BLaER1 treated with 17β-estradiol and CSF1 and Interleukin-3, amounts not matched to agents 10 nM and 100 nM (cell line): ENCODE data around the gene RBFOX2.

Source experiments
- H3K27ac ChIP-seq, 11 experiments: shearing (Covaris generic); formaldehyde crosslinking; 2 replicates each; pipeline ENCODE4 v1.8.1; 2022
- H3K27me3 ChIP-seq, 11 experiments: shearing (Covaris generic); formaldehyde crosslinking; 2 replicates each; pipeline ENCODE4 v1.8.1; 2022
- H3K36me3 ChIP-seq, 11 experiments: shearing (Covaris generic); formaldehyde crosslinking; 2 replicates each; pipeline ENCODE4 v1.8.1; 2022
- H3K4me1 ChIP-seq, 10 experiments: shearing (Covaris generic); formaldehyde crosslinking; 2 replicates each; pipeline ENCODE4 v1.8.1; 2022
- H3K4me2 ChIP-seq, 11 experiments: shearing (Covaris generic); formaldehyde crosslinking; 2 replicates each; pipeline ENCODE4 v1.8.1; 2022
- H3K4me3 ChIP-seq, 10 experiments: shearing (Covaris generic); formaldehyde crosslinking; 2 replicates each; pipeline ENCODE4 v1.8.1; 2022
- H3K9ac ChIP-seq, 11 experiments: shearing (Covaris generic); formaldehyde crosslinking; 2 replicates each; pipeline ENCODE4 v1.8.1; 2022
- H3K9me3 ChIP-seq, 11 experiments: shearing (Covaris generic); formaldehyde crosslinking; replicated peaks in 1 of 11; 2 replicates each; pipeline ENCODE4 v1.8.1; 2022
- H4K20me1 ChIP-seq, 11 experiments: shearing (Covaris generic); formaldehyde crosslinking; 2 replicates each; pipeline ENCODE4 v1.8.1; 2022
- Cebpa-rat ChIP-seq, 11 experiments: shearing (Covaris generic); IDR thresholded peaks; 2 replicates each; pipeline ENCODE4 v1.8.1; 2022

Gene RBFOX2

DNA sequence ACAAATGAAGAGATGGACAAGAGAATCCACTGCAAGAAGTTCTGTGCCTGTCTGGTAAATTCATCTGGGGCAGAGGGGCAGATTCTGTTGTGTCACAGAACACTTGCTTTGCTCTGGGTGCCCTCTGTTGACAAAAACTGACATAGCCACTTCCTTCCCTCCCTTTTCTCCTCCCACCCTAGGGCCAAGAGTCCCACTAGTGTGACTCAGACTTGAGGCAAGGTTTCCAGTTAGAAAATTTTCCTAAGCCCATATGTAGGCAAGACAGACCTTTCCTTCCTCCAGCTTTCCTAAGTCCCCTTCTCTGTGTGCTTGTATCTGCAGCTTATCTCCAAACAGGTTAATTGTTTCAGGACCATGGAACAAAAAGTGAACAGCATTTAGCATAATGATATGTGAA is 106.8 kb downstream of the RBFOX2 start:
- Histone ChIP-seq H3K9ac (no peak overlapping the region), H3K36me3 (no peaks in the 10 kb centered on the region), H3K27ac (no peak overlapping the region), H3K9me3 (no peaks in the 10 kb centered on the region), H3K4me3 (no peak overlapping the region), H3K27me3 (no peaks in the 10 kb centered on the region), H3K4me2 (peak overlapping the region in 3 of 11 experiments; percentile 5 to 41 (median 15); a peak in 3 of 22 replicates), H3K4me1 (peaks cover 0 to 16% (median 9%) of the 10 kb centered on the region in 10 experiments; a peak in 12 of 20 replicates), H4K20me1 (no peaks in the 10 kb centered on the region)
- no peak for TF ChIP-seq Cebpa-rat (IDR thresholded peaks at IDR 0.05)

DNA sequence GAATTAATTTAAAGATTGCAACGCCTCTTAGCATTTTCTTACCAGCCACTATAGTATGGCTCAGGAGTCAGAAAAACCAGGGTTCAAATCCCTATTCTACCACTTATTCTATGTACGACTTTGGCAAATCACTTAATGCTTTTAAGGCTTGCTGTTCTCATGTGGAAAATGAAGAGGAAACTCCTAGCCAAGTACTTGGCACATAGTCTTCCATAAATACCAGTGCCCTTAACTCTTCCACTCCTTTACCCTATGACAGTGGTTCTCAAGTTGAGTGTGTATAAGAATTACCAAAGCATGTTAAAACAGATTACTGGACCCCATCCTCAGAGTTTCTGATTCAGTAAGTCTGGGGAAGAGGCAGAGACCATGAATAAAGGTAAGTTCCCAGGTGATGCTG is 107.6 kb downstream of the RBFOX2 start:
- H3K36me3 ChIP-seq: no peaks in the 10 kb centered on the region
- no peaks in the 10 kb centered on the region for H3K9me3 ChIP-seq
- no peak overlapping the region for H3K4me2 ChIP-seq
- no peak for TF ChIP-seq Cebpa-rat (IDR thresholded peaks at IDR 0.05)
- H3K27me3 ChIP-seq: no peaks in the 10 kb centered on the region
- H3K4me3 ChIP-seq: no peak overlapping the region
- H4K20me1 ChIP-seq: no peaks in the 10 kb centered on the region
- H3K4me1 ChIP-seq: peaks cover 0 to 17% (median 10%) of the 10 kb centered on the region in 10 experiments; a peak in 17 of 20 replicates
- no peak overlapping the region for H3K27ac ChIP-seq
- 0 out of 22 replicates have a peak overlapping the region, but pooled peaks of 1 of the 11 experiments have one; percentile 16 for H3K9ac ChIP-seq

DNA sequence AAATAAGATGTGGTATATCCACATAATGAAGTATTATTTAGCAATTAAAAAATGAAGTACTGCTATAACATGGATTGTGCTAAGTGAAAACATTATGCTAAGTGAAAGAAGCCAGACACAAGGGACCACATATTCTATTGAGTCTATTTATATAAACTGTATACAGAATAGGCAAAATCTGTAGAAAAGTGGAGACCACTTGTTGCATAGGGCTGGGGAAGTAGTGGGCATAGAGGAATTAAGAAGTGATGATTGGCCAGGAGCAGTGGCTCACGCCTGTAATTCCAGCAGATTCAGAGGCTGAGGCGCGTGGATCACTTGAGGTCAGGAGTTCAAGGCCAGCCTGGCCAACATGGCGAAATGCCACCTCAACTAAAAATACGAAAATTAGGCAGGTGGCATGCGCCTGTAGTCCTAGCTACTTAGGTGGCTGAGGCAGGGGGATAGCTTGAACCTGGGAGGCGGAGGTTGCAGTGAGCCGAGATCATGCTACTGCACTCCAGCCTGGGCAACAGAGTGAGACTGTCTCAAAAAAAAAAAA is 109.6 kb downstream of the RBFOX2 start:
- H3K4me3 ChIP-seq: no peak overlapping the region
- no peaks in the 10 kb centered on the region for H4K20me1 ChIP-seq
- H3K36me3 ChIP-seq: no peaks in the 10 kb centered on the region
- no peak overlapping the region for H3K9ac ChIP-seq
- H3K4me2 ChIP-seq: no peak overlapping the region
- no peaks in the 10 kb centered on the region for H3K27me3 ChIP-seq
- peaks cover 19 to 34% (median 29%) of the 10 kb centered on the region in 10 experiments for H3K4me1 ChIP-seq
- H3K9me3 ChIP-seq: no peaks in the 10 kb centered on the region
- TF ChIP-seq Cebpa-rat (IDR thresholded peaks at IDR 0.05): no peak
- no peak overlapping the region for H3K27ac ChIP-seq

DNA sequence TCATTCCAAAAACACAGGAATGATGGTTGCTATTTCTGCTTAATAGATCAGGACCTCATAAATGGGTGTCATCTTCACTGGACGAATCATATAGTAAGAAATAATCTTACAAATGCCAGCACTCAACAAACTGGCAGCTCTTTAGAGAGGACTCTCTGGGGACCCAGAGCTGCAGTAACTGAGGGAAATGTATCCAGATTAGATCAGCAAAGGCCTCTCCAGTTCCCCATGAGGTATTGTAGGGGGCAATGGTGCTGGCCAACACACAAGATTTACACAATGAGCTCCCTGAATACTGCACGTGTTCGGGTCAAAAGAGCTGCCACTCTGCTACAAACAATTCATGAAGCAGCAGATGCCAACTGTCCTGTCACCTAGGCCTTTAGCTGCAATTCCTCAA is 110.2 kb downstream of the RBFOX2 start:
- Histone ChIP-seq H3K4me1 (peaks cover 22 to 38% (median 33%) of the 10 kb centered on the region in 10 experiments), H3K27me3 (no peaks in the 10 kb centered on the region), H4K20me1 (no peaks in the 10 kb centered on the region), H3K4me2 (no peak overlapping the region), H3K36me3 (no peaks in the 10 kb centered on the region), H3K9me3 (no peaks in the 10 kb centered on the region), H3K27ac (no peak overlapping the region), H3K9ac (no peak overlapping the region), H3K4me3 (no peak overlapping the region)
- TF ChIP-seq Cebpa-rat (IDR thresholded peaks at IDR 0.05): no peak

DNA sequence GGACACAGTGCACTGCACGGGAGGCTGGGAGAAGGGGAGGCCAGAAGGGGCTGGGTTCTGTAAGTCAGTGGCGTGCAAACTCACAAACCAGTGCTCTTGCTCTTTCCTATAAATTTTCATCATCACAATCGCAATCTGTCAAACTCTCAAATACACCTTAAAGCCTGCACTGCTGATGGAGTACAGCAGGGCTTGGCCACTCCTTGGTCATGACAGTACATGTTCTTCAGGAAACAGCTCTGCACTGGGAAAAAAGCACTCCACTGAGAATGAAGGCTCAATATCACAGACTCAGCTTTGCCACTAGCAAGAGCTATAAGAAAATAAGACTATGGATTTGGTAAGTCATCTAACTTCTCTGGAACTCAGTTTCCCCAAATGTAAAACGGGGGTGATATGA is 111.0 kb downstream of the RBFOX2 start:
- Histone ChIP-seq H4K20me1 (no peaks in the 10 kb centered on the region), H3K4me2 (no peak overlapping the region), H3K27ac (no peak overlapping the region), H3K4me3 (no peak overlapping the region), H3K27me3 (no peaks in the 10 kb centered on the region), H3K4me1 (peaks cover 22 to 40% (median 35%) of the 10 kb centered on the region in 10 experiments), H3K9ac (no peak overlapping the region), H3K36me3 (no peaks in the 10 kb centered on the region), H3K9me3 (no peaks in the 10 kb centered on the region)
- no peak for TF ChIP-seq Cebpa-rat (IDR thresholded peaks at IDR 0.05)

DNA sequence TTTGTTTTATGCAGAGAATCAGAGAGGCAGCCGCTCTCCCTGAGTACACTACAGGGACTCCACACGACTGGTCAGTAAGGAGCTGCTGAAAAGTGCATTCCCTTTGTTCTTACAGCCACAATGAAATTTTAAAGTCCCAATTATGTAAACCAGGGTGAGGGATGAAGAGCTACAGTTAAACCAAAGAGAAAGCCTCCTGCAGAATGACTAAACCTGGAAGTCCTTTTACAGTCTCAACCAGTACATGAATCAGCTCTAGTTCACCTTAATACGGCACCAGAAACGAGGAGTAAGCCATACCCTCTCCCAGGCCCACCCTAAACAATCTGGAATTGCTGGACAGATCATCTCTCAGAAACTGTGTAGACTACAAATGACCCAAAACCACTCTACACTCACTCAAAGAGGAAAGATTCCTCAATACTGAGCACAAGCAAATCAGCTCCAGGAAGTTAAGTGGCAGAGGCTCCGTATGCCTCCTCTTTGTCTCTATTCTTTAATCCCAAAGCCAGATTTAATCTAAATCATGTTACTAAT is 113.1 kb downstream of the RBFOX2 start:
- Histone ChIP-seq H3K36me3 (no peaks in the 10 kb centered on the region), H3K4me1 (peaks cover 22 to 37% (median 26%) of the 10 kb centered on the region in 10 experiments), H3K4me3 (peak overlapping the region in 3 of 10 experiments; percentile 48 to 49 (median 49); a peak in 7 of 20 replicates), H3K27ac (peak overlapping the region in 7 of 11 experiments; percentile 11 to 62 (median 56); a peak in 6 of 22 replicates), H3K9ac (peak overlapping the region in 7 of 11 experiments; percentile 10 to 69 (median 38); a peak in 9 of 22 replicates), H4K20me1 (no peaks in the 10 kb centered on the region), H3K9me3 (no peaks in the 10 kb centered on the region), H3K27me3 (no peaks in the 10 kb centered on the region), H3K4me2 (peak overlapping the region; percentile 77 to 96 (median 84))
- TF ChIP-seq Cebpa-rat (IDR thresholded peaks at IDR 0.05): no peak

DNA sequence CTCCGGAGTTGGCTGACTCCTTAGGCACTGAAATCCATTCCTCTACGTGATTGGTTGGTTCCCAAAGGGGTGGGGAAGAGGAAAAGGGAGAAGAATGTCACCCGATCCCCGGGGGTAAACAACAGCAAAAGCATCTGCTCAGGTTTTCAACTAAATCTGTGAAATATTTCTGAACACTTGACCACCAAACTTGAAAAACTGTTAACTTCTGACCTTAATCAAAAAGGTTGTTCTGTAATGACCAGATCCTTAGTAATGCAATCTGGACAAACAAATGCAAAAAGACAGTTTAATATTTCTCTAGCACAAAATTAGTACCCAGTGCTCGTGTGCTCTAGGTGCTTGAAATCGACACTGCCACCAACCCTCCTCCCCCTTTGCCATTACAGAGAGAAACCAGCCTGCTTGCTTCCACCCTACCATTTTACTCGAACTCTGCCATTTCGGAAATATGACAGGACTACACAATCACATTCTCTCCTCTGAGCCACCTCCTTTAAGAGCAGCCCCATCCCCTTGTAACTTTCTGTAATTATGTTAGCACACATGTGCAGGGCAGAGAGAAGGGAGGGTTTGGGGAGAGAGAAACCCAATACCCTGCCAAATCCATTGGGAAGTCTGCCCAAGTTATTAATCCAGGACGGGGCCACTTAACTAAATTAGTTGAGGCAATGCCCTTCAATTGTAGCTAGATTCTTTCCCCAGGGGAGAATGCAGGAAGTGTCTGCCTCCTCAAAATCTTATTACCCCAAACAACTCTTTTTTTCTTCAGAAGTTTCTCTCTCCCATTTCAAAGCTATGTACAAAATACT is 113.8 kb downstream of the RBFOX2 start:
- H3K9ac ChIP-seq: peak overlapping the region in 9 of 11 experiments; percentile 10 to 69 (median 40); a peak in 16 of 22 replicates
- H3K4me1 ChIP-seq: peaks cover 22 to 37% (median 31%) of the 10 kb centered on the region in 10 experiments
- peak overlapping the region in 8 of 11 experiments; percentile 5 to 62 (median 56); a peak in 11 of 22 replicates for H3K27ac ChIP-seq

DNA sequence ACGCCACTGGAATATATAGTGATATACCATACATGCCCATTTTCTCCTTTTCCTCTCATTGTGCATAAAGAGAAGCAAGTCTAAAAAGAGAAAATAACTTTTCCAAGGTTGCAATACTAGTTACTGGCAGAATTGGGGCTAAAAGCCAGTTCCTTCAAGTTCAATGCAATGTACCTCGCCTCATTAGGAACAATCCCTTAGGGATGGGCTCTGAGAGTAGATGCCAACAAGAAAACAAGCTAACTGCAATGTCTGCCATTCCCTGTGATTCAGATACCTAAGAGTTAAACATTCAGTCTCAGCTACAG is 114.3 kb downstream of the RBFOX2 start:
- H3K36me3 ChIP-seq: no peaks in the 10 kb centered on the region
- no peaks in the 10 kb centered on the region for H3K9me3 ChIP-seq
- peak overlapping the region in 4 of 11 experiments; percentile 49 to 62 (median 56); a peak in 5 of 22 replicates for H3K27ac ChIP-seq
- H3K4me3 ChIP-seq: peak overlapping the region in 9 of 10 experiments; percentile 15 to 57 (median 48); a peak in 10 of 20 replicates
- no peak for TF ChIP-seq Cebpa-rat (IDR thresholded peaks at IDR 0.05)
- H3K27me3 ChIP-seq: no peaks in the 10 kb centered on the region
- H3K4me2 ChIP-seq: peak overlapping the region; percentile 77 to 96 (median 84)
- peaks cover 22 to 37% (median 32%) of the 10 kb centered on the region in 10 experiments for H3K4me1 ChIP-seq
- peak overlapping the region in 3 of 11 experiments; percentile 33 to 65 (median 63); a peak in 6 of 22 replicates for H3K9ac ChIP-seq
- H4K20me1 ChIP-seq: no peaks in the 10 kb centered on the region

More for the DNA sequence above, 113.8 kb downstream of the RBFOX2 start:
- Histone ChIP-seq H3K27me3 (no peaks in the 10 kb centered on the region), H3K9me3 (no peaks in the 10 kb centered on the region), H3K4me3 (peak overlapping the region in 9 of 10 experiments; percentile 15 to 57 (median 48); a peak in 14 of 20 replicates), H3K36me3 (no peaks in the 10 kb centered on the region), H3K4me2 (peak overlapping the region; percentile 77 to 96 (median 84)), H4K20me1 (no peaks in the 10 kb centered on the region)
- no peak for TF ChIP-seq Cebpa-rat (IDR thresholded peaks at IDR 0.05)

DNA sequence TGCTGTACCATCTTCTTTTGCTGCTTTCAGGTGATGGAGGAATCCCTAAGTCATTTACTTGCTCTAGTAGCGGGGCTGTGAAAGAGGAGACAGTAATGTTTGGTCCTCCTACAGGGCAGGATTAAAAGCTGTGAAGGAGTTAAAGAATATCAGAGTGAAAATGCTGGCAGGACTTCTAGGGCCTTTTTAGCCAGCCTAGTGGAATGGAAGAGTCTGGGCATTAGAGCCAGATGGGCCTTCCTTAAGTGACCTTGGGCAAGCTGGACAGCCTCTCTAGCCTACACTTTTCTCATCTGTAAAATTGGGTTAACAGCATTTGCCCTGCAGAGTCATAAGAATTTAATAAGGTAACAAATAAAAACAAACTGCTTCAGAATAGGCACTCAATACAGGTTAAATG is 114.7 kb downstream of the RBFOX2 start:
- no peaks in the 10 kb centered on the region for H3K9me3 ChIP-seq
- no peaks in the 10 kb centered on the region for H3K36me3 ChIP-seq
- peak overlapping the region; percentile 77 to 96 (median 84) for H3K4me2 ChIP-seq
- peak overlapping the region in 2 of 10 experiments; percentile 48 to 49; a peak in 1 of 20 replicates for H3K4me3 ChIP-seq
- no peaks in the 10 kb centered on the region for H3K27me3 ChIP-seq
- H4K20me1 ChIP-seq: no peaks in the 10 kb centered on the region
- H3K9ac ChIP-seq: no peak overlapping the region
- no peak for TF ChIP-seq Cebpa-rat (IDR thresholded peaks at IDR 0.05)
- peaks cover 22 to 37% (median 32%) of the 10 kb centered on the region in 10 experiments for H3K4me1 ChIP-seq
- peak overlapping the region in 1 of 11 experiments; percentile 62; a peak in 1 of 22 replicates for H3K27ac ChIP-seq
